ENCODE measurements around the gene SMIM27.

SMIM27 gene

GRCh38 chr9:32566770-32567169 lies 14.6 kb downstream of the SMIM27 start:
- H3K36me3 ChIP-seq (ENCODE audit: control insufficient read depth, insufficient read depth, low read length) = peaks cover 14% of the 10 kb centered on the region
- no peaks in the 10 kb centered on the region for H3K27me3 ChIP-seq (ENCODE audit: control insufficient read depth, insufficient read depth, low read length)
- no peak overlapping the region for H3K9ac ChIP-seq (ENCODE audit: low read length)
- H3K4me1 ChIP-seq (ENCODE audit: control insufficient read depth, insufficient read depth, low read length) = peaks cover 6% of the 10 kb centered on the region
- no peak overlapping the region for H3K27ac ChIP-seq (ENCODE audit: low read depth, low read length)
- no peak overlapping the region for H3K4me3 ChIP-seq (ENCODE audit: low read length)

GRCh38 chr9:32570262-32570661 lies 18.1 kb downstream of the SMIM27 start:
- peaks cover 11% of the 10 kb centered on the region for H3K4me1 ChIP-seq (ENCODE audit: control insufficient read depth, insufficient read depth, low read length)
- no peak overlapping the region for H3K27ac ChIP-seq (ENCODE audit: low read depth, low read length)
- H3K27me3 ChIP-seq (ENCODE audit: control insufficient read depth, insufficient read depth, low read length) = no peaks in the 10 kb centered on the region
- H3K4me3 ChIP-seq (ENCODE audit: low read length) = no peak overlapping the region
- peaks cover 12% of the 10 kb centered on the region for H3K36me3 ChIP-seq (ENCODE audit: control insufficient read depth, insufficient read depth, low read length)
- H3K9ac ChIP-seq (ENCODE audit: low read length) = no peak overlapping the region

GRCh38 chr9:32571969-32572899 lies 20.1 kb downstream of the SMIM27 start:
- Histone ChIP-seq H3K27ac (ENCODE audit: low read depth, low read length) (peak overlapping the region; percentile 94), H3K9ac (ENCODE audit: low read length) (peak overlapping the region; percentile 93), H3K36me3 (ENCODE audit: control insufficient read depth, insufficient read depth, low read length) (peaks cover 3% of the 10 kb centered on the region), H3K4me3 (ENCODE audit: low read length) (peak overlapping the region; percentile 83), H3K27me3 (ENCODE audit: control insufficient read depth, insufficient read depth, low read length) (no peaks in the 10 kb centered on the region), H3K4me1 (ENCODE audit: control insufficient read depth, insufficient read depth, low read length) (peaks cover 11% of the 10 kb centered on the region)

GRCh38 chr9:32572900-32573523 lies 20.9 kb downstream of the SMIM27 start, which contains the start of gene NDUFB6:
TSS of gene NDUFB6 (minus strand) at chr9:32573159. CDS start at chr9:32573060, 99 bp downstream.
- peak within 1 kb of the TSS; percentile 93 for H3K9ac ChIP-seq (ENCODE audit: low read length)
- H3K4me1 ChIP-seq (ENCODE audit: control insufficient read depth, insufficient read depth, low read length) = peaks cover 11% of the 10 kb centered on the region
- peak within 1 kb of the TSS; percentile 83 for H3K4me3 ChIP-seq (ENCODE audit: low read length)
- H3K27ac ChIP-seq (ENCODE audit: low read depth, low read length) = peak within 1 kb of the TSS; percentile 94
- H3K27me3 ChIP-seq (ENCODE audit: control insufficient read depth, insufficient read depth, low read length) = no peaks in the 10 kb centered on the region
- peaks cover 3% of the 10 kb centered on the region for H3K36me3 ChIP-seq (ENCODE audit: control insufficient read depth, insufficient read depth, low read length)

- Histone ChIP-seq H3K4me1 (ENCODE audit: control insufficient read depth, insufficient read depth, low read length) (peaks cover 11% of the 10 kb centered on the region), H3K36me3 (ENCODE audit: control insufficient read depth, insufficient read depth, low read length) (no peaks in the 10 kb centered on the region), H3K9ac (ENCODE audit: low read length) (no peak overlapping the region), H3K27me3 (ENCODE audit: control insufficient read depth, insufficient read depth, low read length) (no peaks in the 10 kb centered on the region), H3K27ac (ENCODE audit: low read depth, low read length) (peak overlapping the region; percentile 94), H3K4me3 (ENCODE audit: low read length) (no peak overlapping the region)
These were observed 21.7 kb downstream of the SMIM27 start for GRCh38 chr9:32573821-32574220.

- no peak overlapping the region for H3K9ac ChIP-seq (ENCODE audit: low read length)
- no peak overlapping the region for H3K4me3 ChIP-seq (ENCODE audit: low read length)
- H3K27ac ChIP-seq (ENCODE audit: low read depth, low read length) = no peak overlapping the region
- no peaks in the 10 kb centered on the region for H3K36me3 ChIP-seq (ENCODE audit: control insufficient read depth, insufficient read depth, low read length)
- no peaks in the 10 kb centered on the region for H3K27me3 ChIP-seq (ENCODE audit: control insufficient read depth, insufficient read depth, low read length)
- H3K4me1 ChIP-seq (ENCODE audit: control insufficient read depth, insufficient read depth, low read length) = peaks cover 11% of the 10 kb centered on the region
These were observed 22.7 kb downstream of the SMIM27 start for GRCh38 chr9:32574858-32575257.

- no peak overlapping the region for H3K9ac ChIP-seq (ENCODE audit: low read length)
- no peaks in the 10 kb centered on the region for H3K36me3 ChIP-seq (ENCODE audit: control insufficient read depth, insufficient read depth, low read length)
- no peaks in the 10 kb centered on the region for H3K27me3 ChIP-seq (ENCODE audit: control insufficient read depth, insufficient read depth, low read length)
- H3K27ac ChIP-seq (ENCODE audit: low read depth, low read length) = no peak overlapping the region
- no peak overlapping the region for H3K4me3 ChIP-seq (ENCODE audit: low read length)
- peaks cover 2% of the 10 kb centered on the region for H3K4me1 ChIP-seq (ENCODE audit: control insufficient read depth, insufficient read depth, low read length)
These were observed 25.2 kb downstream of the SMIM27 start for GRCh38 chr9:32577316-32577715.

GRCh38 chr9:32578976-32579375 lies 26.8 kb downstream of the SMIM27 start:
- Histone ChIP-seq H3K36me3 (ENCODE audit: control insufficient read depth, insufficient read depth, low read length) (no peaks in the 10 kb centered on the region), H3K27me3 (ENCODE audit: control insufficient read depth, insufficient read depth, low read length) (no peaks in the 10 kb centered on the region), H3K4me1 (ENCODE audit: control insufficient read depth, insufficient read depth, low read length) (no peaks in the 10 kb centered on the region), H3K4me3 (ENCODE audit: low read length) (no peak overlapping the region), H3K27ac (ENCODE audit: low read depth, low read length) (no peak overlapping the region), H3K9ac (ENCODE audit: low read length) (no peak overlapping the region)

GRCh38 chr9:32579706-32580331 lies 27.7 kb downstream of the SMIM27 start:
- Histone ChIP-seq H3K9ac (ENCODE audit: low read length) (no peak overlapping the region), H3K4me1 (ENCODE audit: control insufficient read depth, insufficient read depth, low read length) (no peaks in the 10 kb centered on the region), H3K27me3 (ENCODE audit: control insufficient read depth, insufficient read depth, low read length) (no peaks in the 10 kb centered on the region), H3K27ac (ENCODE audit: low read depth, low read length) (no peak overlapping the region), H3K36me3 (ENCODE audit: control insufficient read depth, insufficient read depth, low read length) (no peaks in the 10 kb centered on the region), H3K4me3 (ENCODE audit: low read length) (no peak overlapping the region)

- H3K27ac ChIP-seq (ENCODE audit: low read depth, low read length) = no peak overlapping the region
- no peak overlapping the region for H3K4me3 ChIP-seq (ENCODE audit: low read length)
- no peaks in the 10 kb centered on the region for H3K4me1 ChIP-seq (ENCODE audit: control insufficient read depth, insufficient read depth, low read length)
- H3K9ac ChIP-seq (ENCODE audit: low read length) = no peak overlapping the region
- no peaks in the 10 kb centered on the region for H3K36me3 ChIP-seq (ENCODE audit: control insufficient read depth, insufficient read depth, low read length)
- H3K27me3 ChIP-seq (ENCODE audit: control insufficient read depth, insufficient read depth, low read length) = no peaks in the 10 kb centered on the region
These were observed 28.6 kb downstream of the SMIM27 start for GRCh38 chr9:32580631-32581300.

GRCh38 chr9:32581512-32582143 lies 29.5 kb downstream of the SMIM27 start:
- no peak overlapping the region for H3K27ac ChIP-seq (ENCODE audit: low read depth, low read length)
- H3K36me3 ChIP-seq (ENCODE audit: control insufficient read depth, insufficient read depth, low read length) = no peaks in the 10 kb centered on the region
- no peak overlapping the region for H3K4me3 ChIP-seq (ENCODE audit: low read length)
- H3K27me3 ChIP-seq (ENCODE audit: control insufficient read depth, insufficient read depth, low read length) = no peaks in the 10 kb centered on the region
- H3K9ac ChIP-seq (ENCODE audit: low read length) = no peak overlapping the region
- H3K4me1 ChIP-seq (ENCODE audit: control insufficient read depth, insufficient read depth, low read length) = no peaks in the 10 kb centered on the region
